SK-N-SH treated with all-trans-retinoic acid at 6 μM for 48 hours (cell line): ENCODE data around the gene TJP3.

Source experiments
- ATAC-seq: fragments of 200-7000 bp; cut with Tn5 transposase; 3 replicates; pipeline ENCODE4 v1.9.1; 2020; ENCODE audit warnings: mild to moderate bottlenecking, moderate library complexity
- ARNTL ChIP-seq: fragments of 450-650 bp; formaldehyde crosslinking; IDR thresholded peaks from 2 replicates; pipeline ENCODE4 v1.5.0; 2020; ENCODE audit warnings: low read depth, mild to moderate bottlenecking, moderate library complexity, borderline replicate concordance
- CREB5 ChIP-seq: fragments of 250-450 bp; sonication (Bioruptor Pico); IDR thresholded peaks from 2 replicates; pipeline ENCODE4 v1.5.1; 2020; ENCODE audit warnings: low read depth, mild to moderate bottlenecking, moderate library complexity
- CSDC2 ChIP-seq: fragments of 250-450 bp; sonication (Bioruptor Pico); IDR thresholded peaks from 2 replicates; pipeline ENCODE4 v1.5.0; 2020; ENCODE audit warnings: mild to moderate bottlenecking, moderate library complexity
- CSRNP3 ChIP-seq: fragments of 250-450 bp; sonication (Bioruptor Pico); IDR thresholded peaks from 2 replicates; pipeline ENCODE4 v1.5.1; 2021; ENCODE audit warnings: mild to moderate bottlenecking, moderate library complexity
- ESRRG ChIP-seq: fragments of 250-450 bp; sonication (Bioruptor Pico); IDR thresholded peaks from 2 replicates; pipeline ENCODE4 v1.6.1; 2021; ENCODE audit warnings: mild to moderate bottlenecking
- GLIS3 ChIP-seq: fragments of 250-450 bp; sonication (Bioruptor Pico); IDR thresholded peaks from 2 replicates; pipeline ENCODE4 v1.5.0; 2020; ENCODE audit warnings: mild to moderate bottlenecking, moderate library complexity
- OSR1 ChIP-seq: fragments of 250-450 bp; sonication (Bioruptor Pico); IDR thresholded peaks from 2 replicates; pipeline ENCODE4 v1.8.0; 2022; ENCODE audit warnings: moderate library complexity, mild to moderate bottlenecking, inconsistent platforms
- PATZ1 ChIP-seq: fragments of 250-450 bp; sonication (Bioruptor Pico); IDR thresholded peaks from 2 replicates; pipeline ENCODE4 v1.8.0; 2020; ENCODE audit warnings: mild to moderate bottlenecking, moderate library complexity, borderline replicate concordance
- PPARA ChIP-seq: fragments of 250-450 bp; sonication (Bioruptor Pico); IDR thresholded peaks from 2 replicates; pipeline ENCODE4 v1.5.0; 2020; ENCODE audit warnings: mild to moderate bottlenecking, borderline replicate concordance
- RARB ChIP-seq: fragments of 250-450 bp; sonication (Bioruptor Pico); IDR thresholded peaks from 2 replicates; pipeline ENCODE4 v1.8.0; 2021; ENCODE audit warnings: mild to moderate bottlenecking, moderate library complexity
- TCF4 ChIP-seq: fragments of 250-450 bp; sonication (Bioruptor Pico); IDR thresholded peaks from 2 replicates; pipeline ENCODE4 v1.8.0; 2021; ENCODE audit warnings: mild to moderate bottlenecking, moderate library complexity, borderline replicate concordance
- TSHZ2 ChIP-seq: fragments of 250-450 bp; sonication (Bioruptor Pico); IDR thresholded peaks from 2 replicates; pipeline ENCODE4 v1.5.0; 2020; ENCODE audit warnings: mild to moderate bottlenecking, moderate library complexity
- ZC3H10 ChIP-seq: fragments of 250-450 bp; sonication (Bioruptor Pico); IDR thresholded peaks from 2 replicates; pipeline ENCODE4 v1.5.1; 2021; ENCODE audit warnings: mild to moderate bottlenecking, moderate library complexity
- ZFP30 ChIP-seq: fragments of 450-650 bp; formaldehyde crosslinking; IDR thresholded peaks from 2 replicates; pipeline ENCODE4 v1.5.0; 2022; ENCODE audit warnings: mild to moderate bottlenecking, moderate library complexity
- ZNF565 ChIP-seq: fragments of 450-650 bp; formaldehyde crosslinking; conservative IDR thresholded peaks from 2 replicates; pipeline ENCODE4 v1.5.0; 2020; ENCODE audit warnings: low read depth, mild to moderate bottlenecking, moderate library complexity
- ZNF70 ChIP-seq: fragments of 450-650 bp; formaldehyde crosslinking; IDR thresholded peaks from 2 replicates; pipeline ENCODE4 v1.5.0; 2020; ENCODE audit warnings: mild to moderate bottlenecking, moderate library complexity
- ZNF8 ChIP-seq: fragments of 450-650 bp; formaldehyde crosslinking; IDR thresholded peaks from 2 replicates; pipeline ENCODE4 v1.5.0; 2020; ENCODE audit warnings: mild to moderate bottlenecking, moderate library complexity

TJP3 gene

GRCh38 chr19:3736106-3736724 lies 28.0 kb downstream of the TJP3 start (continued):
- TF ChIP-seq TSHZ2 (CRISPR knock-in tag), result no peak
- TF ChIP-seq, all 23 proteins: peak for 0

- ATAC-seq, result no peak
- no peak for TF ChIP-seq TCF4 (CRISPR knock-in tag)
- TF ChIP-seq OSR1, result no peak
- TF ChIP-seq TSHZ2 (CRISPR knock-in tag), result no peak
- no peak for TF ChIP-seq GLIS3 (CRISPR knock-in tag)
- TF ChIP-seq ZNF70 (CRISPR knock-in tag), result no peak
- no peak for TF ChIP-seq ESRRG (CRISPR knock-in tag)
- no peak for TF ChIP-seq RARB
- no peak for TF ChIP-seq PATZ1
- TF ChIP-seq CREB5 (CRISPR knock-in tag), result no peak
- no peak for TF ChIP-seq ZNF8 (CRISPR knock-in tag)
Measured at GRCh38 chr19:3737487-3738205, 29.5 kb downstream of the TJP3 start.

GRCh38 chr19:3738477-3739220 lies 30.5 kb downstream of the TJP3 start:
- TF ChIP-seq ZFP30, result no peak
- TF ChIP-seq CSRNP3 (CRISPR knock-in tag), result no peak
- ATAC-seq, result no peak

GRCh38 chr19:3740431-3740830 lies 32.2 kb downstream of the TJP3 start:
- no peak for ATAC-seq
- no peak for TF ChIP-seq TSHZ2 (CRISPR knock-in tag)
- no peak for TF ChIP-seq ZNF565 (CRISPR knock-in tag)
- no peak for TF ChIP-seq GLIS3 (CRISPR knock-in tag)
- no peak for TF ChIP-seq OSR1
- no peak for TF ChIP-seq ARNTL (CRISPR knock-in tag)
- TF ChIP-seq CSDC2 (CRISPR knock-in tag), result no peak
- TF ChIP-seq RARB, result no peak
- TF ChIP-seq ZNF8 (CRISPR knock-in tag), result no peak
- TF ChIP-seq TCF4 (CRISPR knock-in tag), result no peak
- no peak for TF ChIP-seq PPARA (CRISPR knock-in tag)
- TF ChIP-seq PATZ1, result no peak
- TF ChIP-seq ZC3H10 (CRISPR knock-in tag), result no peak
- TF ChIP-seq, all 23 proteins: peak for 0
